HG02798 (cell line): Measurements from ENCODE around the gene NFS1.
"Not testable (repeated sequence)": the region's sequence is repeated elsewhere in the genome, so short reads cannot be mapped to it uniquely, and the experiment has no call there.

Experiments
- ATAC-seq: cut with Tn5 transposase; IDR thresholded peaks from one replicate; pipeline ENCODE4 v1.9.1; 2021; ENCODE audit warnings: mild to moderate bottlenecking; ENCODE audit not compliant: unreplicated experiment, poor library complexity

NFS1 gene

DNA sequence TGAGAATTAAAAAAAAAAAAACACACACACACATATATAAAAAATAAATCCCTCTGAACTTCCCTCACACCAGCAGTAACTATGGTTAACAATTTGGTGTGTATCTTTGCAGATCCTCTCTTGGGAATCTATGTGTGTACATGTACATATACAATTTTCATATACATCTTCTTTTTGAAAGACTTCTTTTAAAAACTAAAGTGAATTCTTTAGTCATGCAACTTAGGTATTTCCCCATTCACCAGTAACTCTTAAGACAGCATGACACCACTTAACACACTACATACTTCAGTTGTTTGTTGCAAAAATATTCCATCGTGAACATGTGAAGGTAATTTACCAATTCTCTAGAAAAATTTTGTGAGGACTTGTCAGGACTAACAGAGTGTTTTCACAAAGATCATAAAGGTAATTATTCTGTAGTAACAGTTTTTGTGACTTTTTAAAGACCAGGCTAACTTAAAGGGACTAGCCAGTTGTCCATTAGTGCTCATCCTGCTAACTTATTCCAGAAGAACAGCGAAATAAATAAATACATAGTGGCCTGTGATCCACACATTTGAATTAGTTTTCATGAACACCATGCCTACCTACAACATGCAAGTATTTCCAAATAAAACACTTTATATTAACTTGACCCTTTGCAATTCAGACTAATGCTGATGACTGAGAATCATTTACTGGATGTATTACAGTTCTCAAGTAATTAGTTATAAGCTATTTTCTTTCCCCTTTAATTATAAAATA is 30.9 kb upstream of the NFS1 start:
- no peak for ATAC-seq

DNA sequence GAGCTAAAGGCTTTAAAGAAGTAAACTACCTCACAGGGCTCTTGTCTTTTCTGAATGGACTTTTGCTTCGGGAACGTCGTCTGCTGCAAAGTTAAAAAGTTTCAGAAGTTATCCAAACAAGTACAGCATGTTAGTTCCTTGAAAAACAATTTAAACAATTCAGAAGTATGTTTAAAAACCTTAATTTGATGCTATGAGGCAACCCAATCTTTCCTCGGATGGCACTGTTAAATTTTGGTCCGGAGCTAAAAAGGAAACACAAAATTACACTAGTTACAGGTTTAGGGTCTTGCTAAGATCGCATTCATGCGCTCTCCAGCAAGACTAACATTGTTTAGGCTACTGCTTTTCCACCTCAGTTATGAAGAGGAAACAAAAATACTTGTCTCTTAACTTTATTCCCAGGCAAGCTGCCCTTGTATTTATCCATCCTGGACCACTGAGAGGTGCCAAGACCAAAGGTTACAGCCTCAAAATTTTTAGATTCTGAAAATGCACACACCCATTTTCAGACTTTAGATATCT is 30.2 kb upstream of the NFS1 start:
- ATAC-seq, result no peak

DNA sequence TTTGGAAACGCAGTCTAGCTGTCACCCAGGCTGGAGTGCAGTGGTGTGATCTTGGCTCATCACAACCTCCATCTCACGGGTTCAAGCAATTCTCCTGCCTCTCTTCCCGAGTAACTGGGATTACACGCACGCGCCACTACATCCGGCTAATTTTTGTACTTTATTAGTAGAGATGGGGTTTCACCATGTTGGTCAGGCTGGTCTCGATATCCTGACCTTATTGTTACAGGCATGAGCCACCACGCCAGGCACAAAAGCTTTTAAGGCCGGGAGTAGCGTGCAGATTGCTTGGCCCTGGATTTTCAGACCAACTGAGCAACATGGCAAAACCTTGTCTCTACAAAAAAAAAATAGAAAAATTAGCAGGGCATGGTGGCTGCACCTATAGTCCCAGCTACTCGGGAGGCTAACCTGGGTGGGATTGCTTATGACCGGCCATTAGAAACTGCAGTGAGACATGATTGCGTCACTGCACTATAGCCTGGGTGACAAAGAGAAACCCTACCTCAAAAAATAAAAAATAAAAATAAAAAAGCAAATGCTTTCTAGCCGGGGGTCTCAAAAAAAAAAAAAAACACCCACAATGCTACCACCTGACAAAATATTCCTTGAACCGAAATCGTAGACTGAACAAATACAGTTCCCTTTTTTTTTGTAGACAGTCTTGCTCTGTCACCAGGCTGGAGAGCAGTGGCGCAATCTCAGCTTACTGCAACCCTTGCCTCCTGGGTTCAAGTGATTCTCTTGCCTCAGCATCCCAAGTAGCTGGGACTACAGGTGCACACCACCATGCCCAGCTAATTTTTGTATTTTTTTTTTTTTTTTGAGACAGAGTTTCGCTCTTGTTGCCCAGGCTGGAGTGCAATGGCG is 27.9 kb upstream of the NFS1 start:
- no peak for ATAC-seq

DNA sequence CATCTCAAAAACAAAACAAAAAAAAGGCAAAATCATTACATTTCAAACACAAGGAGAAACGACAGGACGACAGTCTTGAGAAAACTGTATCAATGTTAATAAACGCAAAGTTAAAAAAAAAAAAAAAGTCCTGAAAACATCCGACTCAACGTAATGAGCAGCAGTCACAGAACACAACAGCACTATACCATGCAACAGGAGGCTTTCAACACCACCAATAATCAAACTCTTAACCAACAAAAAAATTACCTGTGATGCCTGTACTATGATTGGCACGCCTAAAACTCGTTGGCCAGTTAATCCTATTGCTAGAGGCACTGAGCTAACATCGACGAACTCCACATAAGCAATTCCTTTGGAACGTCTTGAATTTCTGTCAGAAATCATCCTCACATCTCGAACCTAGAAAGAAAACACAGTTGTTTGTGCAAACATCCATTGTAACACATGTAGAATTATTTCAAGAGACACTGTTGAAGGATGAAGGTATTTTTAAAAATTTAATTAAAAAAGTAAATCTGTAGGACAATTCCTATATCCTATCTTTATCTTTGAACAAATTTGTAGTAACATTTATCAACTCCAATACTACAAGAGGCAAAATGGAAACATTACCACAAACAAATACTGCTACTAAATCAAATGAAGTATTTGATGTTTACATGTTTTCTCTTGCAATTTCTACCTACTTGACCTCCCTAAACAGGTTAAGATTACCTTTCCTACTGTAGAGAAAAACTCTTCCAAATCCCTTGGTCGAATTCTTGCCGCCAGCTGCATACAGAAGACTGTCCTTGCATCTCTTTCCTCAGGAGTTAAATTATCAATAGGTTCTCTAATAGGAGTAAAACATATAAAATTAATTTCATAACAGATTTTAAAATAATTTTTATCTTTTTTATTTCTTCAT is 25.4 kb upstream of the NFS1 start:
- no peak for ATAC-seq

DNA sequence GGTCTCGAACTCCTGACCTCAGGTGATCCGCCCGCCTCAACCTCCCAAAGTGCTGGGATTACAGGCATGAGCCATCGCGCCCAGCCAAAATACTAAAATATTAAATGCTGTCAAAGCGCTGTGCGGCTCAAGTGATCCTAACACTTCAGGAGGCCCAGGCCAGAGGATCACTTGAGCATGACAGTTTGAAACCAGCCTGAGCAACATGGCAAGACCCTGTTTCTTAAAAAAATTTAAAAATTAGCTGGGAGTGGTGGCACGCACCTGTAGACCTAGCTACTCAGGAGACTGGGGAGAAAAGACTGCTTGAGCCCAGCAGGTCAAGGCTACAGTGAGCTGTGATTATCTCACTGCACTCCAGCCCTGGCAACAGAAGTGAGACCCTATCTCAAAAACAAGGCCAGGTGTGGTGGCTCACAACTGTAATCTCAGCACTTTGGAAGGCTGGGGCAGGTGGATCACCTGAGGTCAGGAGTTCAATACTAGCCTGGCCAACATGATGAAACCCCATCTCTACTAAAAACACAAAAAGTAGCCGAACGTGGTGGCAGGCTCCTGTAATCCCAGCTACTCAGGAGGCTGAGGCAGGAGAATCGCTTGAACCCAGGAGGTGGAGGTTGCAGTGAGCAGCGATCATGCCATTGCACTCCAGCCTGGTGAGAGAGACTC is 24.6 kb upstream of the NFS1 start:
- ATAC-seq, result not testable (repeated sequence)

DNA sequence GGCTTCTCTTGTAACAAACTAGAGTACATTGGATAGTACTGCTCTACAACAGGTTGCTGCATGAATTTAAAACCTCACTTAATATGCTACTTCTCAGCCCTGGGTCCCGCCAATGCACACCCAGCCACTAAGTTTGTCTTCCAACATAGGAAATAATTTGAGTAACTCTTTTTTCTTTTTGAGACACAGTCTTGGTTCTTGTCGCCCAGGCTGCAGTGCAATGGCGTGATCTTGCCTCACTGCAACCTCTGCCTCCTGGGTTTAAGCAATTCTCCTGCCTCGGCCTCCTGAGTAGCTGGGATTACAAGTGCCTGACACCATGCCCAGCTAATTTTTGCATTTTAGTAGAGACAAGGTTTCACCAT is 24.1 kb upstream of the NFS1 start:
- ATAC-seq, result not testable (repeated sequence)

DNA sequence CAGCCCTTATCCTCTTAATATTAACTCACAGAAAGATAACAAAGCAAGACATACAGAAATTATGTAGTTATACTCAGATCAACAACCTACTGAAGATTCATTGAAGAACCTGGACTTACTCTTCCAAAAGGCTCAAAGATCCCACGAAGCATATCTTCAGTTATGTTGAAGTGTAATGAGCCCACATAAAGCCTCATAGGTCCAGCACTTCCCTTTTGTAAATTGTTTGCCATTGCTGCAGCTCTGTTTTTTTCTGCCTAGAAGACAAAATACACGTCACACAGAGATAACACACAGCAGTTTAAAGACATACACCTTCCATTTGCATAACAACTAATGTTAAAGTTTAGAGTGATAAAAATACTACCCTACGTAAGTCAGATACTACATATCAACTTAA is 22.5 kb upstream of the NFS1 start:
- no peak for ATAC-seq

DNA sequence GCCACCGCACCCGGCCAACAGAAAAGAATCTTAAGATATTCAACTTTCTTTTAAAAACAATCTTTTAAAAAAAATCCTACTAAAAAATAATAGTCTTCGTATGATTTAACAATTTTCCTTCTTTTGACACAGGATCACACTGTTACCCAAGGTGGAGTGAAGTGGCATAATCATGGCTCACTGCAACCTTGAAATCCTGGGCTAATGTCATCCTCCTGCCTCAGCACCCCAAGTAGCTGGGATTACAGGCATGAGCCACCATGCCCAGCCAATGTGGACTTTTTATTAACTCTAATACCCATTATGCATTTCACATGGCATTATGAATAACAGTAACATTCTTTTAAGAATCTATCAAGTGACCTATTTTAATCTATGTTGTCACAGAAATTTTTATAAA is 22.1 kb upstream of the NFS1 start:
- ATAC-seq, result no peak

DNA sequence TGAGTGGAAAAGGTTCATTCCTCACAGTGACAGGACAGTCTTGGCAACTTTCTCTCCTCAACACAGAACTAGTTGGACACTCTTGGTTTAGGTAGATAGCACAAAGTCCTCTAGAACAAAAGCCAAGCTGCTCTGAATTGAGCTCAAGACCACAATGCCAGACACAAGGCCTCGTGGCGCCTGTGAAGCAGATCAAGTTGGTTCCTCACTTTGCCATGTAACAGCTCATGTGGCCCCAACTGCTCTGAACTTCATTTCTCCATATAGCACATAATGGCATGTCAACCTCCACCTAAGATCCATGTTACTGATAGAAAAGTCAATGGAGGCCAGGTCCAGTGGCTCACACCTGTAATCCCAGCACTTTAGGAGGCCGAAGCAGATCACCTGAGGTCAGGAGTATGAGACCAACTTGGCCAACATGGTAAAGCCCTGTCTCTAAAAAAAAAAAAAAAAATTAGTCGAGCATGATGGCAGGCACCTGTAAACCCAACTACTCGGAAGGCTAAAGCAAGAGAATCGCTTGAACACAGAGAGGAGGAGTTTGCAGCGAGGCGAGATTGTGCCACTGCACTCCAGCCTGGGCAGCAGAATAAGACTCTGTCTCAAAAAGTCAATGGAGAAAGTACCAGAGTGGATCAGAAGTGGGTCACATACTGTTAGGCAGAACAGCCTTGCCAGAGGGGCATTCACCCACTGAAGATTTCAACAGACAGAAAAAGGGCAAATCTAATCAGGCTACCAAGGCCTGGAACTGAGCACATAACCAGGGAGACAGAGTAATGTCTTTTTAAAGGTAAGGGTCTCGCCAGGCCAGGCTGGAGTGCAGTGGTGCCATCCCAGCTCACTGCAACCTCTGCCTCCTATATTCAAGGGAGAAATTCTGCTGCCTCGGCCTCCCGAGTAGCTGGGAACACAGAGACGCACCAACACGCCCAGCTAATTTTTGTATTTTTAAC is 21.3 kb upstream of the NFS1 start:
- ATAC-seq, result no peak

DNA sequence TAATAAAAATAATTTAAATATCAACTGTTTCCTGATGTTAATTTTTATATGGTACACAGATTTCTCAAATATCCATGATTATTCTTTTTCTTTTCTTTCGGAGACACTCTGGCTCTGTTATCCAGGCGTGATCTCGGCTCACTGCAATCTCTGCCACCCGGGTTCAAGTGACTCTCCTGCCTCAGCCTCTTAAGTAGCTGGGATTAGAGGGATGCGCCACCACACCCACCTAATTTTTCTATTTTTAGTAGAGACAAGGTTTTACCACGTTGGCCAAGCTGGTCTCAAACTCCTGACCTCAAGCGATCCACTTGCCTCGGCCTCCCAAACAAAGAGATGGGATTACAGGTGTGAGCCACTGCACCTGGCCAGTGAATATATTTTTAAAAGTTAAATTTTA is 20.6 kb upstream of the NFS1 start:
- ATAC-seq, result no peak

DNA sequence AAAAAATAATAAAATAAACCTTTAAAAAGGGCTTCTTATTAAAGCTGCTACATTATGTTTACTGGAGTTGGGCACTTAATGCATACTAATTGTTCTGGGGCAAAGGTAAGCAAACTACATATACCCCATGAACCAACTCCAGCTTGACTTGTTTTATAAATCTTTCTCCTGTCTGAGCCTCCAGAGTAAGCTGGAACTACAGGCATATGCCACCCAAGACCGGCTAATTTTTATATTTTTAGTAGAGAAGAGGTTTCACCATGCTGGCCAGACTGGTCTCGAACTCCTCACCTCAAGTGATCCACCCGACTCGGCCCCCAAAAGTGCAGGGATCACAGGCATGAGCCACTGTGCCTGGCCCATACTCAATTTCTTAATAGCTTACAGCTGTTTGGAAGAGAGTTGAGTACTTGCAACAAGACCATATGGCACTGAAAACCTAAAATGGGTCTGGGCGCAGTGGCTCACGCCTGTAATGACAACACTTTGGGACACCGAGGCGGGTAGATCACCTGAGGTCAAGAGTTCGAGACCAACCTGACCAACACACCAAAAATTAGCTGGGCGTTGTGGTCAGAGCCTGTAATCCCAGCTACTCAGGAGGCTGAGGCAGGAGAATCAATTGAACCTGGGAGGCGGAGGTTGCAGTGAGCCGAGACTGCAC is 20.0 kb upstream of the NFS1 start:
- ATAC-seq, result no peak

DNA sequence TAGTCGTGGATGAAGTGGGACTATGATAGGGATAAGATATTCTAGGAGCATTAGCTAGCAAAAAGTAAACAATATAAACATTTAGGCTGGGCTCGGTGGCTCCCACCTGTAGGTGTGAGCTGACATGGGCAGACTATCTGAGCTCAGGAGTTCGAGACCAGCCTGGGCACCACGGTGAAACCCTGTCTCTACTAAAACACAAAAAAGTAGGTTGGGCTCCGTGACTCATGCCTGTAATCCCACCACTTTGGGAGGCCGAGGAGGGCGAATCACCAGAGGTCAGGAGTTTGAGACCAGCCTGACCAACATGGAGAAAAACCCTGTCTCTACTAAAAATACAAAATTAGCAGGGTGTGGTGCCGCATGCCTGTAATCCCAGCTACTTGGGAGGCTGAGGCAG is 19.2 kb upstream of the NFS1 start:
- ATAC-seq, result not testable (repeated sequence)

DNA sequence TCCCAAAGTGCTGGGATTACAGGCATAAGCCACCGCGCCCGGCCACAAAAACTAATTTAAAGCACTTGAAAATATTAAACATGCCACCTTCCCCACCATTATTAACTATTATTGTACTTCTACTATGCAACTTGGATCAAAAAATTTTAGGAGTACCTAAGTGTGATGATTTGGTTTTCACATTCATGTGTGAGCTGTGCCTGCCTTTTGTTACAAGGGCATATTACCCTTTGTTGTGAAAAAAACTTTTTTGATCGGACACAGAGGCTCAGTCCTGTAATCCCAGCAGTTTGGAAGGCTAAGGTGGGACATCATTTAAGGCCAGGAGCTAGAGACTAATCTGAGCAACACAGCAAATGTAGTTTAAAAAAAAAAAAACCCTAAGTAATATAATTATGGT is 17.2 kb upstream of the NFS1 start:
- ATAC-seq, result no peak

DNA sequence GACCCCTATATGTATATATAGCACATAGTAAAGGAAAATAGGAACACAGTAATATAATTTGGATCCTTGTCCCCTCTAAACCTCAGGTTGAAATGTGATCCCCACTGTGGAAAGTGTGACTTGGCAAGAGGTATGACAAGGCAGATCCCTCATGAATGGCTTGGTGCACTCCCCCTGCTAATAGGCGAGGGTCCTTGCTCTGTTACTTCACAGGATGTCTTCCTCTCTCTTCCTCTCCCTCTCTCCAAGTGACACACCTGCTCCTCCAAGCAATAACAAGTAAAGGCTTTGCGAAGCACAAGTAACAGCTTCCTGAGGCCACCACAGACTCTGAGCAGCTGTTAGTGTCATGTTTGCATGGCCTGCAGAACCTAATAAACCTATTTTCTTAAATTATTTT is 16.5 kb upstream of the NFS1 start:
- no peak for ATAC-seq

DNA sequence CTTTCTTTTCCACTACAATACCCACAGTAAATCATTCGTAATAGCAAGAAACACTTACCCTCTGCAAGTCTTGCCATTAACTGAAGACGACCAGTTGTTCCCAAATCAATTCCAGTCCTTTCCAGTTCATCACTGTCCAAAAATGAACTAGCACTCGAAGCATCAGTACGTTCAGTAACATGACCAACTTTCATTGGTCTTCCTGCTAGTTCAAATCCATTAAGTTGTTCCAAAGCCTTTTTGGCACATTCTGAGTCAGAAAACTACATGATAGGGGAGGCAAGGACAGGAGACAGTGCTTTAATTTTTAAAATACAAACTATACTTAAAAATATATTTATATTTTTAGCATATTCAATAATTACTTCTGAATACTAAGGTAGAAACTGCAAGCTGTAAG is 15.0 kb upstream of the NFS1 start:
- ATAC-seq, result no peak

DNA sequence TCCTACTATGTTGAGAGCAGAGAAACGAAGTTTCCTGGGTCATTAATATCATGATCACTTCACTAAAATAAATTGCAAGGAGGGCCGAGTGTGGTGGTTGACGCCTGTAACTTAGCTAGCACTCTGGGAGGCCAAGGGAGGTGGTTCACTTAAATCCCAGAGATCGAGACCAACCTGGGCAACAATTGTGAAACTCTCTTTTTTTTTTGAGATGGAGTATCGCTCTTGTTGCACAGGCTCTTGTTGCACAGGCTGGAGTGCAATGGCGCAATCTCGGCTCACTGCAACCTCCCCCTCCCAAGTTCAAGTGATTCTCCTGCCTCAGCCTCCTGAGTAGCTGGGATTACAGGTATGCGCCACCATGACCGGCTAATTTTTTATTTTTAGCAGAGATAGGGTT is 14.0 kb upstream of the NFS1 start:
- not testable (repeated sequence) for ATAC-seq

DNA sequence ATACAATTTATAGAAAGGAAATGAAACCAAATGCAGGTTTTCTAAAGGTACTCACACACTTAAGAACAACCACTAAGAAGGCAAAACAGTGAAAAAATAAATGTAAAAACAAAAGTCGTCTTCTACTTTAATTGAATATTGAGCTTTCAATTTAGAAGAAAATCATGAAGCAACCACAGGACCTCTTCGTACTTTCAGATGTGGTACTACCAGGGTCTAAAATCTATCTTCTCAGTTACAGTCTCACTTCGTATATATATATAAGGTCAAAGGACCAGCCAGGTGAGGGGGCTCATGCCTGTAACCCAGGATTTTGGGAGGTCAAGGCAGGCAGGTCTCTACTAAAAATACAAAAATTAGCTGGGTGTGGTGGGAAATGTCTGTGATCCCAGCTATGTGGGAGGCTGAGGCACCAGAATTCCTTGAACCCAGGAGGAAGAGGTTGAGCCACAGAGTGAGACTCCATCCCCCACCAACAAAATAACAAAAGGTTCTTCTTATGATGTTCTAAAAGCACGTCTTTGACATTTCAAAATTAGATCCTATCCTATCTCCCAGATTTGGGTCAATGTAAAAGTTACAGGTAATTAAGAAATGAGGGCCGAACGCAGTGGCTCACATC is 12.5 kb upstream of the NFS1 start:
- no peak for ATAC-seq
